Skeletal muscle tissue (tissue), 4 donors: Measurements from ENCODE around the gene ZRANB3. TPM values are rescaled to one million over a fixed set of nuclear protein-coding genes. Genes with fewer than 3 reads are reported as not detected.
A peak's percentile ranks its signal among the peaks of the same experiment; 100 is the strongest.
"Not testable (repeated sequence)": the region's sequence is repeated elsewhere in the genome, so short reads cannot be mapped to it uniquely, and the experiment has no call there.

Source experiments
- H3K27ac ChIP-seq: one replicate; pipeline ENCODE4 v1.7.0; 2013; ENCODE audit warnings: mild to moderate bottlenecking, low read depth, low read length, inconsistent platforms
- H3K27me3 ChIP-seq, 3 donors: one replicate each; pipeline ENCODE4 v1.7.0; 2013; ENCODE audit warnings: low read length in 3 of 3; ENCODE audit not compliant: control insufficient read depth in 3 of 3, insufficient read depth in 3 of 3
- H3K36me3 ChIP-seq, 3 donors: one replicate each; pipeline ENCODE4 v1.7.0; 2013; ENCODE audit warnings: low read length in 3 of 3; ENCODE audit not compliant: control insufficient read depth in 3 of 3, insufficient read depth in 3 of 3
- H3K4me1 ChIP-seq, 3 donors: one replicate each; pipeline ENCODE4 v1.7.0; 2013; ENCODE audit warnings: low read length in 3 of 3, mild to moderate bottlenecking in 3 of 3; ENCODE audit not compliant: control insufficient read depth in 3 of 3, insufficient read depth in 3 of 3
- H3K4me3 ChIP-seq, 3 donors: one replicate each; pipeline ENCODE4 v1.7.0; 2013; ENCODE audit warnings: low read length in 3 of 3
- H3K9ac ChIP-seq, 3 donors: one replicate each; pipeline ENCODE4 v1.7.0; 2013; ENCODE audit warnings: low read length in 3 of 3, mild to moderate bottlenecking in 3 of 3, moderate library complexity in 2 of 3, low read depth in 1 of 3
- H3K9me3 ChIP-seq, 3 donors: one replicate each; pipeline ENCODE4 v1.7.0; 2013; ENCODE audit warnings: low read length in 3 of 3; ENCODE audit not compliant: control insufficient read depth in 3 of 3
- total RNA-seq: library from RNA; depleted of rRNA; stranded (reverse); fragments of >200 nt; gene quantifications from one replicate; pipeline ENCODE4 v1.2.3, GENCODE V29; 2014
- donor health status: Osteomylitis.

ZRANB3 gene
- total RNA-seq, 1 donor from 2014 or later: 12.5 TPM

- Histone ChIP-seq H3K9me3 (no peaks in the 10 kb centered on the region), H3K36me3 (peaks cover 28 to 46% (median 40%) of the 10 kb centered on the region in 3 donors), H3K4me1 (no peaks in the 10 kb centered on the region), H3K9ac (no peak overlapping the region), H3K4me3 (no peak overlapping the region), H3K27me3 (no peaks in the 10 kb centered on the region), H3K27ac (no peak overlapping the region)
Measured at GRCh38 chr2:135132314-135132713, 398.7 kb downstream of the ZRANB3 start.

DNA sequence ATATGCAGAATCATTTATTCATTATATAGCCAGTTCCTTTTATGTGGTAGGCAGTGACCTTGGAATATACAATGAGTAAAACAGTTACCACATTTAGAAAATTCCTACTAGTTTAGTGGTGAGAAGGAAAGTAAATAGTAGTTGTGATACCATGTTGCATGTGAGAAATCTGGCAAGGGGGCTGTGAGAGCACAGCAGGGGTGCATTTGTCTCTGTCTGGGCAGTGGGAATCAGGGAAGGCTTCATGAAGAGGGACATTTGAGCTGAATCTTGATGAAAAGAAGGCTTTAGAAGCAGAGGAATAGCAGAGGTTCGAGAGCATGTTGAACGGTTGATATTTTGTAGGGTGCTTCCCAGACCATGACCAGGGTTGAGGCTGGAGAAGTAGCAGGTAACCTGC, 400.3 kb downstream of the ZRANB3 start:
- H3K4me3 ChIP-seq: no peak overlapping the region
- H3K9ac ChIP-seq: no peak overlapping the region
- peaks cover 21 to 41% (median 41%) of the 10 kb centered on the region in 3 donors for H3K36me3 ChIP-seq
- H3K27me3 ChIP-seq: no peaks in the 10 kb centered on the region
- no peaks in the 10 kb centered on the region for H3K4me1 ChIP-seq
- H3K9me3 ChIP-seq: no peaks in the 10 kb centered on the region
- no peak overlapping the region for H3K27ac ChIP-seq

GRCh38 chr2:135125940-135126339, 405.1 kb downstream of the ZRANB3 start:
- Histone ChIP-seq H3K9me3 (no peaks in the 10 kb centered on the region), H3K36me3 (peaks cover 8 to 41% (median 32%) of the 10 kb centered on the region in 3 donors), H3K9ac (no peak overlapping the region), H3K27me3 (no peaks in the 10 kb centered on the region), H3K27ac (no peak overlapping the region), H3K4me3 (no peak overlapping the region), H3K4me1 (no peaks in the 10 kb centered on the region)

GRCh38 chr2:135124924-135125886, 405.8 kb downstream of the ZRANB3 start:
- no peaks in the 10 kb centered on the region for H3K4me1 ChIP-seq
- H3K27ac ChIP-seq: no peak overlapping the region
- no peak overlapping the region for H3K9ac ChIP-seq
- H3K9me3 ChIP-seq: no peaks in the 10 kb centered on the region
- H3K36me3 ChIP-seq: peaks cover 3 to 37% (median 30%) of the 10 kb centered on the region in 3 donors
- H3K4me3 ChIP-seq: no peak overlapping the region
- H3K27me3 ChIP-seq: no peaks in the 10 kb centered on the region

- not testable (repeated sequence) for H3K9me3 ChIP-seq, H3K4me1 ChIP-seq, H3K27ac ChIP-seq, H3K4me3 ChIP-seq, H3K27me3 ChIP-seq
- Histone ChIP-seq H3K9ac (peak overlapping the region in 1 of 3 donors; percentile 24), H3K36me3 (peaks cover 3 to 26% (median 21%) of the 10 kb centered on the region in 3 donors)
Measured at GRCh38 chr2:135121658-135122039, 409.4 kb downstream of the ZRANB3 start.

DNA sequence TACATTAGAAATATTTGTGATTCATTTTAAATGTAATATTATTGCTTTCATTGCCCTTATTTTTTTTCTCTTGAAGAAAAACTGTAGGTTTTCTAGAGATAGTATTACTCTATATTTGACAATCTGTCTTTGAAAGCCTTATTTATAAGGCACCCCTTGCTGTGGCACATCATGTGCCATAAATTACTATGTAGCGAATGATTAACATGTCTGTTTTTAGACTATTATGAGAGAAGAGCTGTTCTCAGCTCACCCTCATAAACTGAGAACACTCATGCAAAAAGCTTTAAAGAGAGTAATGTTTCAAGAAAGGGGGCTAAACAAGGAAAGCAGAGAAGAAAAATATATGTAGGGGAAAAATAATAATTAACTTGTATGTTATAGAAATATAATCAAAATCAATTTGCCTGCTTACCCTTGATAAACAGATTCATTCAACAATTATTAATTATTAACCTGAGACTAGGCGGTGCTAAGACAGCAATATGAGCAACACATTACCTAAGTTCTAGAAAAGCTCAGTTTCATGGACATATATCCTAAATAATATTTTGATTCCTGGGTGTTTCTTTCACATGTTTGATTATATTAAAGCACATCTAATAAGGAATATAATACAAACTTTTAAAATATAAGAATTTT, 409.9 kb downstream of the ZRANB3 start:
- Histone ChIP-seq H3K4me3 (no peak overlapping the region), H3K27me3 (no peaks in the 10 kb centered on the region), H3K9me3 (peaks cover 0 to 3% (median 0%) of the 10 kb centered on the region in 3 donors), H3K9ac (peak overlapping the region in 1 of 3 donors; percentile 24), H3K36me3 (peaks cover 0 to 21% (median 17%) of the 10 kb centered on the region in 3 donors), H3K27ac (no peak overlapping the region), H3K4me1 (no peaks in the 10 kb centered on the region)

DNA sequence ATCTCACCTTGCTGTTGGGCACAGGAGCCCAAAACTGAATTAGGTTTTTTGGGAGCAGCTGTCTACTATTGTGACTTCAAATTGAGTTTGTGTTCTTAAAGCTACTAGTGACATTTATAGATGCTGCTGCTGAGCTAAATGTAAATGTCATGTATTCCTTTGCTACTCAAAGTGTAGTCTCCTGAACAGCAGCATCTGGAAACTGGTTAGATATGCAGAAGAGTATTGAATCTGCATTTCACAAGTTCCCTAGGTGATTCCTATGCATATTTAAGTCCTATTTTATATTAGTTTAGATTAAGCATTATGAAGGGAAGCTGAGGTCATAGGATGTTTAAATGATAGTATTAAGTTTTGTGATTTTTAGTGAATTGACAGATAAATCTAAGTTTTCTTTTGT, 411.4 kb downstream of the ZRANB3 start:
- Histone ChIP-seq H3K4me1 (no peaks in the 10 kb centered on the region), H3K9me3 (peaks cover 0 to 3% (median 0%) of the 10 kb centered on the region in 3 donors), H3K36me3 (peaks cover 0 to 14% (median 8%) of the 10 kb centered on the region in 3 donors), H3K27ac (no peak overlapping the region), H3K9ac (no peak overlapping the region), H3K4me3 (no peak overlapping the region), H3K27me3 (no peaks in the 10 kb centered on the region)

DNA sequence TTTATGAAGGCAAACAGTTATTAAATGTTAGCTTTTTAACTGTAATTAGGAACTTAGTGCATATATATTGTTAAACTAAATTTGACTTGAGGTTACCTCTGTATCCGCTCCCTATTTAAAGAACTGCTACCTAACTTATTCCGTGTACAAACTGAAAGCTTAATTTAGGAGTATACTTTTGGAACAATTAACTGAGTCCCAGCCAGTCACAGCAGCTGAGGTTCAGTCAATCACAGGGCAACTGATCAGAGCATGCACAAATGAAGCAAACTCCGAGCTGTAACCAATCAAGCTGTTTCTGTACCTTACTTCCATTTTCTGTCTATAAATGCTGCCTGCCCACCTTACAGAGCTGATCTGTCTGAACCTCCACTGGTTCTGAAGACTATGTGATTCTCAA, 417.7 kb downstream of the ZRANB3 start:
- Histone ChIP-seq H3K4me1 (no peaks in the 10 kb centered on the region), H3K4me3 (no peak overlapping the region), H3K9me3 (peaks cover 0 to 3% (median 0%) of the 10 kb centered on the region in 3 donors), H3K27ac (peak overlapping the region; percentile 21), H3K9ac (peak overlapping the region in 1 of 3 donors; percentile 30), H3K36me3 (peaks cover 0 to 19% (median 0%) of the 10 kb centered on the region in 3 donors), H3K27me3 (no peaks in the 10 kb centered on the region)

GRCh38 chr2:135105513-135106316, 425.3 kb downstream of the ZRANB3 start:
- not testable (repeated sequence) for H3K27ac ChIP-seq, H3K9me3 ChIP-seq, H3K9ac ChIP-seq, H3K27me3 ChIP-seq, H3K36me3 ChIP-seq, H3K4me1 ChIP-seq, H3K4me3 ChIP-seq
